ENCODE results near the gene SEMA4D.

DNA sequence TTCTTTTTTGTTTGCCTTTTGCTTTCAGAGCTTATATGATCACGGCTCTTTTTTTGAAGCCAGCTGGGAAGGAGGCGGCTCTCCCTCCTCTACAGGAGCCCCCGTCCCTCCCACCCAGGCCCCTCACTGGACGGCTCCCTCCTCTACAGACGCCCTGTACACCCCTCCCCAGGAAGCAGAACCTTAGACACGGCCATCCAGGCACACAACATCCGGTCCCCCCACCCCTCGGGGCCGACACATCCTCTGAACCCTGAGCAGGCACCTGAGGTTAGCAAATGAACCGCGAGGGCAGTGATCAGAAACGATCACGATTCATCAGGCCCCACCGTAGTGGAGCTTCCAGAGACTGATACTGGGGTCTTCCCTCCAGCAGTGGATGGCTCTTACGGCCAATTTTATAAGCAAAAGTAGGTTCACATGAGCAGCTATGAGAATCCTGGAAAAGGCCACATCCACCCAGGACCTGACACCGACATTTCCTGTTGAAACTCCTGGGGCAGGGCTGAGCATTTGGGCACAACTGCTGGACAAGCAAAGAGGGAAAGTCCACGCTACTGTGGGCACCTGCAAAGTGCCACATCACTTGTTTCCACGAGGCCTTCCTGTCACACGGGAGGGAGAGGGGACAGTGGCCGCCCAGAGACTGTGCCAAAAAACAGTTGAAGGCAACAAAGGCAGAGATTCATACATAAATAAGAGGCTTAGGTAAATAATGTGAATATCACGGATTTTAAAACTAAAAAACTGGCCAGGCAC lies 78.9 kb downstream of the SEMA4D start:
- TF ChIP-seq, protein P1, sequence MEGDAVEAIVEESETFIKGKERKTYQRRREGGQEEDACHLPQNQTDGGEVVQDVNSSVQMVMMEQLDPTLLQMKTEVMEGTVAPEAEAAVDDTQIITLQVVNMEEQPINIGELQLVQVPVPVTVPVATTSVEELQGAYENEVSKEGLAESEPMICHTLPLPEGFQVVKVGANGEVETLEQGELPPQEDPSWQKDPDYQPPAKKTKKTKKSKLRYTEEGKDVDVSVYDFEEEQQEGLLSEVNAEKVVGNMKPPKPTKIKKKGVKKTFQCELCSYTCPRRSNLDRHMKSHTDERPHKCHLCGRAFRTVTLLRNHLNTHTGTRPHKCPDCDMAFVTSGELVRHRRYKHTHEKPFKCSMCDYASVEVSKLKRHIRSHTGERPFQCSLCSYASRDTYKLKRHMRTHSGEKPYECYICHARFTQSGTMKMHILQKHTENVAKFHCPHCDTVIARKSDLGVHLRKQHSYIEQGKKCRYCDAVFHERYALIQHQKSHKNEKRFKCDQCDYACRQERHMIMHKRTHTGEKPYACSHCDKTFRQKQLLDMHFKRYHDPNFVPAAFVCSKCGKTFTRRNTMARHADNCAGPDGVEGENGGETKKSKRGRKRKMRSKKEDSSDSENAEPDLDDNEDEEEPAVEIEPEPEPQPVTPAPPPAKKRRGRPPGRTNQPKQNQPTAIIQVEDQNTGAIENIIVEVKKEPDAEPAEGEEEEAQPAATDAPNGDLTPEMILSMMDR (IDR thresholded peaks at IDR 0.05; ENCODE audit: low read depth, low read length) = no peak
- TF ChIP-seq, protein P2, sequence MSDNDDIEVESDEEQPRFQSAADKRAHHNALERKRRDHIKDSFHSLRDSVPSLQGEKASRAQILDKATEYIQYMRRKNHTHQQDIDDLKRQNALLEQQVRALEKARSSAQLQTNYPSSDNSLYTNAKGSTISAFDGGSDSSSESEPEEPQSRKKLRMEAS (IDR thresholded peaks at IDR 0.05; ENCODE audit: low read depth, low read length) = no peak
- no peak for TF ChIP-seq POLR2A (IDR thresholded peaks at IDR 0.05; ENCODE audit: extremely low read depth, insufficient read length)

Measured in NB4 (cell line).